Mesothelial cell of epicardium (in vitro differentiated cells): ENCODE data around the gene CYP3A4. TPM values are rescaled to one million over a fixed set of nuclear protein-coding genes. Genes with fewer than 3 reads are reported as not detected.
"Not testable (repeated sequence)": the region's sequence is repeated elsewhere in the genome, so short reads cannot be mapped to it uniquely, and the experiment has no call there.

Experiments
- DNase-seq, 2 experiments: peaks; one replicate each; pipeline ENCODE4 v3.0.0; 2021; ENCODE audit warnings: low spot score in 2 of 2; ENCODE audit not compliant: unreplicated experiment in 2 of 2
- H3K27ac Mint-ChIP-seq: 2 replicates; pipeline ENCODE4 v1.8.0; 2021; ENCODE audit warnings: mixed read lengths
- H3K27me3 Mint-ChIP-seq: 2 replicates; pipeline ENCODE4 v1.8.0; 2021; ENCODE audit warnings: low read depth, mixed read lengths
- H3K36me3 Mint-ChIP-seq: 2 replicates; pipeline ENCODE4 v1.8.0; 2021; ENCODE audit warnings: mixed read lengths
- H3K4me1 Mint-ChIP-seq: 2 replicates; pipeline ENCODE4 v1.8.0; 2021; ENCODE audit warnings: mixed read lengths
- H3K4me3 Mint-ChIP-seq: 2 replicates; pipeline ENCODE4 v1.8.0; 2021; ENCODE audit warnings: mild to moderate bottlenecking, moderate library complexity, mixed read lengths
- H3K9me3 Mint-ChIP-seq: 2 replicates; pipeline ENCODE4 v1.8.0; 2021; ENCODE audit warnings: mixed read lengths
- CTCF ChIP-seq: fragments of 200-600 bp; sonication (generic); IDR thresholded peaks from one replicate; pipeline ENCODE4 v1.5.0; 2021; ENCODE audit warnings: antibody characterized with exemption; ENCODE audit not compliant: unreplicated experiment
- total RNA-seq: library from RNA; stranded (reverse); gene quantifications from 3 replicates; pipeline ENCODE4 v1.2.1, GENCODE V29; 2021

The CYP3A4 gene
- total RNA-seq, 1 donor from 2014 or later = not detected

GRCh38 chr7:99820408-99821027 is 36.5 kb upstream of the CYP3A4 start:
- no peak overlapping the region for H3K27ac Mint-ChIP-seq
- DNase-seq = no peak
- no peak overlapping the region for H3K4me3 Mint-ChIP-seq
- TF ChIP-seq CTCF = no peak
- H3K9me3 Mint-ChIP-seq = peaks cover 2% of the 10 kb centered on the region
- no peaks in the 10 kb centered on the region for H3K36me3 Mint-ChIP-seq
- peaks cover 23% of the 10 kb centered on the region for H3K4me1 Mint-ChIP-seq
- no peaks in the 10 kb centered on the region for H3K27me3 Mint-ChIP-seq

- Mint-ChIP-seq H3K4me3 (no peak overlapping the region), H3K36me3 (peaks cover 12% of the 10 kb centered on the region), H3K27me3 (no peaks in the 10 kb centered on the region), H3K27ac (no peak overlapping the region), H3K9me3 (peaks cover 21% of the 10 kb centered on the region), H3K4me1 (peaks cover 16% of the 10 kb centered on the region)
- TF ChIP-seq CTCF = no peak
- no peak for DNase-seq
Measured at GRCh38 chr7:99808766-99809165, 24.8 kb upstream of the CYP3A4 start.

GRCh38 chr7:99806839-99807478 is 23.0 kb upstream of the CYP3A4 start:
- Mint-ChIP-seq H3K36me3 (peaks cover 12% of the 10 kb centered on the region), H3K9me3 (peaks cover 28% of the 10 kb centered on the region), H3K4me1 (peaks cover 16% of the 10 kb centered on the region), H3K4me3 (no peak overlapping the region), H3K27me3 (peaks cover 1% of the 10 kb centered on the region), H3K27ac (peak overlapping the region; percentile 43)
- DNase-seq = no peak
- TF ChIP-seq CTCF = no peak

GRCh38 chr7:99805641-99806040 is 21.7 kb upstream of the CYP3A4 start:
- DNase-seq = no peak
- Mint-ChIP-seq H3K27ac (no peak overlapping the region), H3K36me3 (peaks cover 12% of the 10 kb centered on the region), H3K4me1 (peaks cover 16% of the 10 kb centered on the region), H3K9me3 (peaks cover 29% of the 10 kb centered on the region), H3K4me3 (no peak overlapping the region), H3K27me3 (peaks cover 8% of the 10 kb centered on the region)
- no peak for TF ChIP-seq CTCF

- peaks cover 39% of the 10 kb centered on the region for H3K9me3 Mint-ChIP-seq
- H3K4me3 Mint-ChIP-seq = not testable (repeated sequence)
Measured at GRCh38 chr7:99803118-99803517, 19.1 kb upstream of the CYP3A4 start.

GRCh38 chr7:99801407-99801806 is 17.4 kb upstream of the CYP3A4 start:
- not testable (repeated sequence) for H3K4me1 Mint-ChIP-seq, H3K4me3 Mint-ChIP-seq, H3K27ac Mint-ChIP-seq, DNase-seq
- Mint-ChIP-seq H3K9me3 (peaks cover 43% of the 10 kb centered on the region), H3K27me3 (peaks cover 11% of the 10 kb centered on the region), H3K36me3 (peaks cover 12% of the 10 kb centered on the region)

More at GRCh38 chr7:99803118-99803517, 19.1 kb upstream of the CYP3A4 start:
- peaks cover 12% of the 10 kb centered on the region for H3K36me3 Mint-ChIP-seq
- peaks cover 15% of the 10 kb centered on the region for H3K4me1 Mint-ChIP-seq
- H3K27me3 Mint-ChIP-seq = peaks cover 11% of the 10 kb centered on the region
- not testable (repeated sequence) for H3K27ac Mint-ChIP-seq, DNase-seq
